Measurements from ENCODE around the gene BPIFB1.

Gene BPIFB1

DNA sequence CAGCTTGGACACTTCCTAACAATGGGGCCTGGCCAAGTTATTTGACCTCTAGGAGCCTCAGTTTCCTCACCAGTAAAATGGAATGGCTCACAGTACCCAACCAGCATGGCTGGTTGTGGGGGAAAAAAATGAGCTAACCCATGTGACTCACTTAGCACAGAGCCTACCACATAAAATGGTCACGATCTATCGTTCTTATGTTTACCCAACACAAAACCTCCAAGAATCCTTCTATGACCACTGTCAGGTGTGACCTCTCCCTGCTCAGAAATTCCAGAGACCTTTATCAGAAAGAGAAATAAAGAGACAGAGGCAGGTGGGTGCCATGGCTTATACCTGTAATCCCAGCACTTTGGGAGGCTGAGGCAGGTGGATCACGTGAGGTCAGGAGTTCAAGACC, 39.4 kb downstream of the BPIFB1 start:
- DNase-seq: no peak

- no peak for DNase-seq
These were observed 40.2 kb downstream of the BPIFB1 start for GRCh38 chr20:33323236-33323635.

GRCh38 chr20:33325350-33325749, 42.3 kb downstream of the BPIFB1 start:
- DNase-seq: no peak

- no peak for DNase-seq
These were observed 45.4 kb downstream of the BPIFB1 start for GRCh38 chr20:33328157-33329137.

GRCh38 chr20:33332905-33333456, 50.0 kb downstream of the BPIFB1 start:
- DNase-seq: no peak

- DNase-seq: no peak
These were observed 50.6 kb downstream of the BPIFB1 start for GRCh38 chr20:33333616-33334015.

DNA sequence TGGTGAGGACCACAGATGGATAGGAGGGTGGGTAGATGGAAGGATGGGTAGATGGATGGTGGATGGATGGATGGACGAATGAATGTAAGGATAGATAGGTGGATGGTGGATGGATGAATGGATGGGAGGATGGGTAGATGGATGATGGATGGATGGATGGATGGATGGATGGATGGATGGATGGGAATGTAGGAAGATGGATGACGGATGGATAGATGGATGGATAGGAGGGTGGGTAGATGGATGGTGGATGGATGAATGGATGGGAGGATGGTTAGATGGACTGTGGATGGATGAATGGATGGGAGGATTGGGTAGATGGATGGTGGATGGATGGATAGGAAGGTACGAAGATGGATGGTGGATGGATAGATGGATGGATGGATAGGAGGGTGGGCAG, 51.1 kb downstream of the BPIFB1 start:
- DNase-seq: no peak

- DNase-seq: no peak
These were observed 53.4 kb downstream of the BPIFB1 start for GRCh38 chr20:33336375-33336774.

DNA sequence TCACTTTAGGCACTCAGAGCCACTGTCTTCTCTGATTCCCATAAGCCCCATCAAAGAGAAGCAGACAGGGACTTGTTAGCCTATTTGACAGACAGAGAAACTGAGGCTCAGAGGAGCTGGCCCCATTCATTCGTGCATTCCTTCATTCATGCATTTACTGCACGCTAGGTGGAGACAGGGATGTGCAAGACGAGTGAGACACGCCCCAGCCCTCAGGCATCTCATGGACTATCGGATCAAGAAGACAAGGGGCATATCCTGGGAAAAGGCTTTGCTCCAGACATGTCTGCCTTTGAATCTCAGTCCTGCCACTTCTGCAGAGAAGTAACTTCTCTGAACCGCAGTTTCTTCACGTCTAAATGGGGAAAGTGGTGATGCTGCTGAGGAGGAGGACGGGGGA, 54.1 kb downstream of the BPIFB1 start:
- DNase-seq: peak in 2 of 56 donors; percentile 2 to 3

DNA sequence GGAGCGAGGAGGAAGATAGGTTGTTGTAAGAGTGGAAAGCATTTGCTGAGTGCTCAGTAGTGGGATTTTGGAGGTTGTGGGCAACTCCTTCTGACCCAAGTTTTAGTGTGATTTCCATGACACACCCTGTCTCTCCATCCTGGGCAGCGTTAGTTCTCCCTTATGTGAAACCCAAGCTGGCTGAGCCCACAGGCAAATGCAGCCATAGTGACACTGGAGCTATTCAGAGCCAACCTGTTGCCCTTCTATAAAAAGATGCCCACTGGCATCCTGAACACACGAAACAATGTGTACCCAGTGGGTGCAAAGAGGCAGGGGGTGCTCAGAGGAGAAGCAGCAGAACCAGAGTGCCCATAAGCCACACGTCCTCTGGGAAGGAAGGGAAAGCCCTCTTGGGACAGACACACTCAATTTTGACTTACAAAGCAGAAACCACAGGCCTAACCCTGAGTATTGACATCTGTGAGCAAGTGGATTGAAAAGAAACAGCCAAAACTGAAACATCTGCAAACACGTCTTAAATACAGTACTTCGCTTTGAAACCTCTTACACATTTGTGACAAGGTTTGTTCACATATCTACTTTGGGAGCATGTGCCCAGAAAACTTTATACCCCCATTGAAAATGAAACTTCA, 54.6 kb downstream of the BPIFB1 start:
- no peak for DNase-seq

DNA sequence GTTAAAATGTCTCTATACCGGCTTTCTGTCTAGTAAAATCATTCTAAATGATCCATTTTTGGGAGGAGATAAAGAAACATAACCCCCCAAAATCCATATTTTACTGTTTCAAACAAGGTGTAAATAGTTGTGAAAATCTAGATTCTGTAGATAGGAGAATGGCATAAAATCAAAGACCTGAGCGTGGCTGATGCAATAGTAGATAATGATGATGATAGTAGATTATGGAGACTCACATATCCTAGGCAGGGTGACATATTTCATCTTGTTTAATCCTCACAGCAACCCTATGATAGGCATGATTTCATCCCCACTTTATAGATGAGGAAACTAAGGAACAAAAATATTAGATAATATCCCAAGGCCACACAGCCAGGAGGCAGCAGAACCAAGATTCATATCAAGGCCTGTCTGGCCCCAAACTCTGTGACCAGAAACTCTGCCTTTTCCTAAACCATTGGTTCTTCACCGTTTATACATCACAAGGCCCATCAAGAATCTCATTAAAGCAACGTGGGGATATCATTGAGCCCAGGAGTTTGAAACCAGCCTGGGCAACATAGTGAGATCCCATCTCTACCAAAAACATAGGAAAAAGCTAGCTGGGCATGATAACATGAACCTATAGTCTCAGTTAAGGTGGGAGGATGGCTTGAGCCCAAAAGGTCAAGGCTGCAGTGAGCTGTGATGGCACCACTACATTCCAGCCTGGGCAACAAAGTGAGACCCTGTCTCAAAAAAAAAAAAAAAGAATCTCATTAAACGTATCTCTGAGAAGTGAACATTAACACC, 55.6 kb downstream of the BPIFB1 start:
- no peak for DNase-seq

DNA sequence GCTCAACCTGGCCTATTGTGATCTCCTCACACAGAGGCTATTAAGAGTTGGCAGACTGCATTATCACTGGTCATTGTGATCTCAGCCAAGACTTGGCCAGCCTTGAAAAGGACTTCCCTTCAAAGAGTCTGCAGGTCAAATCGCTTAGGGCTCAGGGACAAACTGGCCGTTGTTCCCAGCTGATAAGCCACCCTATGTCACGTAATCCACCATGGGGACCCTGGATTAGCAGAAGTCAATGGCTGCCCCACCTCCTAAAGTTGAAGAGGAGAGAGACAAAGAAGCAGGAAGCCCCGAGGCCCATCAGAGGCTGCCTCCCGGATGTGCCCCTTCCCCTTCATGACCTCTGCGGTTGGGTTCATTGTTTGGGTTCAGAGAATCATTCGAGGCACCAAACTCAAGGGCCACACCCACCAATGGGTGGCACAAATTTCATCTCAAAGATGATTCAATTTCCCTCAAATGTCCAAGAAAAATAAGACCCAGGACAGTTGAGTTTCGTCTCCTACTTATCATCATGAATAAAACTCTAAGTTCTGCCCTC, 56.6 kb downstream of the BPIFB1 start:
- no peak for DNase-seq

DNA sequence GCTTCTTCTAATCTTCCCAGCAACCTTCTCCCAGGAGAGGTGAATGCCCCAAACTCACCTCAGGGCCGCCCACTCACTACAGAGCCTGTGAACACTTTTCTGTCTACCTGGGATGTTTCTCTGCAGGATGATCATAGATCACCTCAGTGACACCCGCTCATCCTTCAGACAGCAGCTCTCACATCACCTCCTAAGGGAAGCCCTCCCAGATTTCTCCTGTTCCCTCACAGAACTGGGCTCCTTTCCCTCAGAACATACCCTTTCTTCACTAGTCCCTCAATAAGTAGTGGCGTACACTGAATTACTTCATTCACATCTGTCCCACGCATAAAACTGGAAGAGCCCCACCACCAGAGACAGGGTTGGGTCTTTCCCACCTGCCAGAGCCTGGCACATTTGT, 60.5 kb downstream of the BPIFB1 start:
- DNase-seq: no peak

DNA sequence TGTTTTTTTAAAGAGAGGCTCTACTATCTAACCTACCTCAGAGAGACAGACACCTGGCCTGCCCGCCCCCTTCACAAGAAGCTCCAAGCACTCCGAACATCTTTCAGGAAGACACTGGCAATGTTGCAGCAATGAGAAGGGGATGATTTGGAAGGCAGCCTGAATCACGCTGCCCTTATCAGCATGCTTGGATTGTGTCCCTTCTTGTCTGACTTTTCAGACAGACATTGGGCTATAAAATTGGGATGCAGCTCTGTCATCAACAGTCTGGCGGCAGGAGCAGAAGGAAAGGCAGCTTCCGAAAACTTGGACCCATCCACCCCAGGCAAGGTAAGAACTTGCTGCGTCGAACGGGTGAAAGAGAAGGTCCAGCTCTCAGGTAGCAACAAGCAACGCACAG, 62.3 kb downstream of the BPIFB1 start:
- DNase-seq: no peak

- no peak for DNase-seq
These were observed 65.3 kb downstream of the BPIFB1 start for GRCh38 chr20:33348136-33348937.

DNA sequence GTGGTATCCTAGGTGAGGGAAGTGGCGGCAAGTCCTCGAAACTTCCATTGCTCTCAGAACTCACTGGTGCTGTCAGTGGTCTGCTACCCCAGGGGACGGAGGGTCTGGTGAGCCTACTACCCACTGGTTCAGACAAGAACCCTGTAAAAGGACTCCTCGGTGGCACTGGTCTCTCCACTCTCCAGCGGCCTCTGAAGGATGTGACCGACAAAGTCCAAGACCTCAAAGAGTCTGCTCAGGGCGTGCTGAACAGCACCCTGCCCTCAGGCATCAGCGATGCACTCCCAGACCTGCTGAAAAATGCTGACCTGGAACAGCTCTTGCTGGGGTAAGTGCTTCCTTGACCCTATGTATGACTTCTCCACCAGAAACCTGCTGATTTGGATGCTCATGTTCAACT, 66.5 kb downstream of the BPIFB1 start:
- DNase-seq: no peak

GRCh38 chr20:33351696-33352095, 68.7 kb downstream of the BPIFB1 start:
- DNase-seq: no peak

GRCh38 chr20:33352258-33353012, 69.4 kb downstream of the BPIFB1 start:
- no peak for DNase-seq

DNA sequence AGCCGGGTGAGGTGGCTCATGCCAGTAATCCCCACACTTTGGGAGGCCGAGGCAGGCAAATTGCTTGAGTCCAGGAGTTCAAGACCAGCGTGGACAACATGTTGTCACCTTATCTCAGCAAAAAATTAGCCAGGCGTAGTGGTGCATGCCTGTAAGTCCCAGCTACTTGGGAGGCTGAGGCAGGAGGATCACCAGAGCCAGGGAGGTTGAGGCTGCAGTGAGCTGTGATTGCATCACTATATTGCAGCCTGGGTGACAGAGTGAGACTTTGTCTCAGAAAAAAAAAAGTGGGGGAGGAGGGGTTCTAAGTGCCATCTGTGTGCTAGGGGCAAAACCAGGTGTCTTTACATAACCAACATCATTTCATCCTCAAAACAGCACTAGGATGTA, 70.0 kb downstream of the BPIFB1 start:
- DNase-seq: no peak

Data from nucleus accumbens (tissue), 56 donors.